K562 (cell line): ENCODE data around the gene SRRM5. TPM values are rescaled to one million over a fixed set of nuclear protein-coding genes. Genes with fewer than 3 reads are reported as not detected.
"Not testable (repeated sequence)": the region's sequence is repeated elsewhere in the genome, so short reads cannot be mapped to it uniquely, and the experiment has no call there.

Source experiments
- ATAC-seq: fragments of 200-7000 bp; cut with Tn5 transposase; 3 replicates; pipeline ENCODE4 v1.9.1; 2020; ENCODE audit warnings: moderate library complexity
- BruUV-seq: library from RNA; stranded (reverse); fragments of 400-500 nt; replicated peaks from 2 replicates; lab custom pipeline; 2021; lab: Mats Ljungman, UMichigan
- CTCF ChIA-PET: fragments of 300-600 bp; formaldehyde crosslinking; extraction: SDS; loops from one replicate; lab custom pipeline; 2021; ENCODE audit warnings: low intra/inter-chr PET ratio; lab: Yijun Ruan, JAX
- POLR2A ChIA-PET: fragments of 300-600, 350-650 bp; sonication (Branson Sonifier 250); formaldehyde crosslinking; extraction: SDS; loops from one replicate; lab custom pipeline; 2021; ENCODE audit warnings: antibody characterized with exemption, inconsistent platforms; lab: Yijun Ruan, JAX
- DNase-seq, 4 experiments: peaks; one replicate each; pipeline versions ENCODE4 v3.0.0 to v3.0.0-alpha.2; 2011 to 2018; ENCODE audit warnings: low spot score in 3 of 4, mixed read lengths in 3 of 4; ENCODE audit errors: extremely low read depth in 1 of 4
- FAIRE-seq: peaks from 2 replicates; lab custom pipeline; 2011; peaks lifted over from hg19 to GRCh38; lab: Jason Lieb, UNC
- H2AFZ ChIP-seq: 2 replicates; pipeline ENCODE4 v1.6.0; 2011; ENCODE audit warnings: low read depth, low read length, control low read depth, inconsistent platforms
- H3K27ac ChIP-seq: fragments of 200-600 bp; 3 replicates; pipeline ENCODE4 v1.8.0; 2011; ENCODE audit warnings: low read depth, mild to moderate bottlenecking, control low read depth, inconsistent platforms, low read length, moderate library complexity, mixed read lengths; ENCODE audit errors: extremely low read depth
- H3K27me3 ChIP-seq, 2 experiments: fragments of 300-600 bp in 1 of 2; 2 replicates in 1 of 2; 3 replicates in 1 of 2; pipeline versions ENCODE4 v1.6.0 to v1.8.0; 2011; ENCODE audit warnings: inconsistent platforms in 2 of 2, low read length in 2 of 2, mild to moderate bottlenecking in 1 of 2, mixed read lengths in 1 of 2, moderate library complexity in 1 of 2; ENCODE audit not compliant: control insufficient read depth in 2 of 2, insufficient read depth in 2 of 2
- H3K36me3 ChIP-seq: fragments of 300-600 bp; 3 replicates; pipeline ENCODE4 v1.8.0; 2011; ENCODE audit warnings: mild to moderate bottlenecking, low read length, inconsistent platforms; ENCODE audit not compliant: control insufficient read depth, insufficient read depth
- H3K4me1 ChIP-seq, 2 experiments: fragments of 200-600 bp in 1 of 2; replicated peaks in 1 of 2; 2 replicates in 1 of 2; 3 replicates in 1 of 2; pipeline versions ENCODE4 v1.5.1 to v1.8.0; 2011; ENCODE audit warnings: inconsistent platforms in 2 of 2, low read length in 2 of 2, mild to moderate bottlenecking in 1 of 2, mixed read lengths in 1 of 2, moderate library complexity in 1 of 2; ENCODE audit not compliant: control insufficient read depth in 2 of 2, insufficient read depth in 2 of 2
- H3K4me2 ChIP-seq: 2 replicates; pipeline ENCODE4 v1.6.1; 2011; ENCODE audit warnings: low read length, control low read depth, inconsistent platforms, mixed read lengths; ENCODE audit not compliant: insufficient read depth
- H3K4me3 ChIP-seq: fragments of 200-600 bp; sonication (generic), shearing (Covaris generic); 2 replicates; pipeline ENCODE4 v1.5.1; 2016; ENCODE audit warnings: control low read depth, inconsistent platforms
- H3K79me2 ChIP-seq: fragments of 200-600 bp; 3 replicates; pipeline ENCODE4 v1.8.0; 2011; ENCODE audit warnings: low read length, inconsistent platforms; ENCODE audit not compliant: control insufficient read depth, insufficient read depth
- H3K9ac ChIP-seq, 2 experiments: 2 replicates each; pipeline versions ENCODE4 v1.6.0 to v1.6.1; 2011; ENCODE audit warnings: low read depth in 2 of 2, low read length in 2 of 2, control low read depth in 1 of 2, inconsistent platforms in 1 of 2, mild to moderate bottlenecking in 1 of 2, mixed read lengths in 1 of 2; ENCODE audit not compliant: insufficient read depth in 1 of 2
- H3K9me1 ChIP-seq: one replicate; pipeline ENCODE4 v1.6.0; 2011; ENCODE audit warnings: inconsistent platforms, mild to moderate bottlenecking, low read length, moderate library complexity; ENCODE audit not compliant: control insufficient read depth, insufficient read depth
- H3K9me3 ChIP-seq: replicated peaks from 2 replicates; pipeline ENCODE4 v1.5.1; 2011; ENCODE audit warnings: low read depth, low read length, inconsistent platforms; ENCODE audit not compliant: control insufficient read depth, insufficient read depth
- H4K20me1 ChIP-seq: replicated peaks from 2 replicates; pipeline ENCODE4 v1.6.1; 2011; ENCODE audit warnings: low read length, inconsistent platforms, mixed read lengths; ENCODE audit not compliant: control insufficient read depth, insufficient read depth
- BDP1 ChIP-seq: IDR thresholded peaks from 3 replicates; pipeline ENCODE4 v1.6.1; 2011; ENCODE audit not compliant: insufficient read length, insufficient read depth
- KLF13 ChIP-seq: fragments of 450-650 bp; IDR thresholded peaks from 2 replicates; pipeline ENCODE4 v1.6.1; 2016; ENCODE audit warnings: missing genetic modification characterization, low read depth, mild to moderate bottlenecking, missing compliant biosample characterization, moderate library complexity, borderline replicate concordance
- MYNN ChIP-seq, 2 experiments: sonication (generic); formaldehyde crosslinking in 1 of 2; IDR thresholded peaks; 2 replicates each; pipeline versions ENCODE4 v1.5.0 to v1.6.1; 2016 to 2020; ENCODE audit warnings: antibody characterized with exemption in 1 of 2, missing genetic modification reagents in 1 of 2
- NCOA1 ChIP-seq: fragments of 450-650 bp; IDR thresholded peaks from 2 replicates; pipeline ENCODE4 v1.6.1; 2016; ENCODE audit warnings: low read depth
- PHB2 ChIP-seq: fragments of 450-650 bp; IDR thresholded peaks from 2 replicates; pipeline ENCODE4 v1.6.1; 2017; ENCODE audit warnings: low read depth
- PHF8 ChIP-seq: fragments of 200-600 bp; sonication (generic); IDR thresholded peaks from 2 replicates; pipeline ENCODE4 v1.6.1; 2012; ENCODE audit warnings: mixed run types, mild to moderate bottlenecking, inconsistent platforms, low read length, moderate library complexity, borderline replicate concordance
- RB1 ChIP-seq: fragments of 450-650 bp; IDR thresholded peaks from 2 replicates; pipeline ENCODE4 v1.6.1; 2017; ENCODE audit warnings: low read depth, mild to moderate bottlenecking
- SMAD3 ChIP-seq: fragments of 450-650 bp; formaldehyde crosslinking; conservative IDR thresholded peaks from 2 replicates; pipeline ENCODE4 v1.4.0; 2020; ENCODE audit warnings: mild to moderate bottlenecking
- TBP ChIP-seq: optimal IDR thresholded peaks from 2 replicates; pipeline ENCODE3; 2011; ENCODE audit warnings: low read depth, low read length, improper control_type of control experiment
- XRCC4 ChIP-seq: IDR thresholded peaks from one replicate; pipeline ENCODE4 v1.6.1; 2011; ENCODE audit not compliant: insufficient read depth, insufficient read length; ENCODE audit errors: extremely low read depth
- XRCC5 ChIP-seq: fragments of 200-400 bp; formaldehyde crosslinking; IDR thresholded peaks from 2 replicates; pipeline ENCODE4 v1.6.1; 2017; ENCODE audit warnings: low read depth, mild to moderate bottlenecking, low read length
- ZFP36 ChIP-seq: fragments of 150-350 bp; IDR thresholded peaks from 2 replicates; pipeline ENCODE4 v1.6.1; 2018; ENCODE audit warnings: low read length, low read depth; ENCODE audit not compliant: partially characterized antibody
- ZFX ChIP-seq: sonication (generic); formaldehyde crosslinking; IDR thresholded peaks from 2 replicates; pipeline ENCODE4 v1.8.0; 2022; ENCODE audit warnings: mild to moderate bottlenecking, missing genetic modification reagents, moderate library complexity
- ZNF121 ChIP-seq: sonication (generic); formaldehyde crosslinking; conservative IDR thresholded peaks from 2 replicates; pipeline ENCODE4 v1.8.0; 2022; ENCODE audit warnings: missing genetic modification reagents
- ZNF445 ChIP-seq: fragments of 250-450 bp; sonication (Bioruptor Pico); IDR thresholded peaks from 2 replicates; pipeline ENCODE4 v1.4.0; 2020; ENCODE audit warnings: low read depth, mild to moderate bottlenecking, moderate library complexity
- WGBS: fragments of 100-300 bp; shearing (Covaris generic); methylation state at CpG from one replicate; pipeline ENCODE4 v1.1.6; 2016; ENCODE audit warnings: low coverage, mixed read lengths; ENCODE audit not compliant: insufficient coverage; ENCODE audit errors: missing lambda C conversion rate; 5-methylcytosine and 5-hydroxymethylcytosine counted together
- in situ Hi-C: fragments of 300-500 bp; cut with MboI; formaldehyde crosslinking; loops from 4 replicates; pipeline ENCODE4 v1.15.0; 2018; ENCODE audit warnings: inconsistent platforms, mixed read lengths
- intact Hi-C: fragments of 100-400 bp; cut with micrococcal nuclease; formaldehyde crosslinking; loops from 2 replicates; pipeline ENCODE4 v1.14.2; 2022
- polyA plus RNA-seq, 8 experiments: library from polyadenylated mRNA; depleted of rRNA in 4 of 8; stranded (reverse) in 5 of 8; unstranded in 3 of 8; fragments of >200 nt; fragmentation: Nextera tagmentation in 2 of 8; fragmentation: Illumina TruSeq in 1 of 8; extraction: Ambion mirVana in 2 of 8; extraction: Trizol in 1 of 8; gene quantifications; 2 replicates each; pipeline versions ENCODE4 v1.2.1 to v1.2.3, GENCODE V29; 2011 to 2014; ENCODE audit warnings: inconsistent platforms in 1 of 8, missing spikeins in 1 of 8
- total RNA-seq, 7 experiments: library from RNA; depleted of rRNA in 6 of 7; stranded (reverse); fragments of >200 nt in 6 of 7; fragmentation: Illumina TruSeq in 2 of 7; extraction: Trizol in 2 of 7; gene quantifications; 2 replicates each; pipeline versions ENCODE4 v1.2.1 to v1.2.3, GENCODE V29; 2011 to 2021; ENCODE audit warnings: low replicate concordance in 1 of 7

SRRM5 gene
- total and polyA plus RNA-seq, 9 of the 15 experiments (the other 6 are each of a cell fraction or from before 2014, with no cell fraction given), result 0.09 to 0.45 (median 0.18) TPM; not detected in 2

- FAIRE-seq, result not testable (repeated sequence)
- CTCF ChIA-PET, result interaction anchor here (2.1 kb wide), 1 partner anchor 55 kb away, joined by 6 read pairs; the partner anchor contains the start of gene IRGQ
- in situ Hi-C loops, result loop anchor here (5.0 kb wide), 2 partner anchors 93 to 203 kb away; no protein-coding TSS in a partner anchor
These were observed 38.4 kb downstream of the SRRM5 start for GRCh38 chr19:43650276-43650675.

GRCh38 chr19:43651758-43652545 lies 40.1 kb downstream of the SRRM5 start:
- DNase-seq, result peak; percentile 66 to 89 (median 76)
- H3K9ac ChIP-seq, result peak overlapping the region; percentile 53 to 87; a peak in 3 of 4 replicates
- in situ Hi-C loops, result loop anchor here (5.0 kb wide), 2 partner anchors 95 to 205 kb away; no protein-coding TSS in a partner anchor
- intact Hi-C loops, result loop anchor here (1.0 to 10.0 kb wide), 3 partner anchors 55 to 207 kb away; partner anchors contain the start of genes IRGQ and ZNF576
- no peaks in the 10 kb centered on the region for H3K79me2 ChIP-seq
- peak overlapping the region; percentile 34 for H3K4me3 ChIP-seq
- TSS peak; percentile 73 for BruUV-seq
- 30% methylated on average over 14 of the region's 14 CpGs for WGBS
- H4K20me1 ChIP-seq, result no peaks in the 10 kb centered on the region
- ChIA-PET POLR2A (interaction anchor here (0.6 to 1.0 kb wide), 5 partner anchors 17 to 936 kb away, joined by 3 to 6 read pairs (median 4); no protein-coding TSS in a partner anchor), CTCF (interaction anchor here (2.1 to 2.3 kb wide), 3 partner anchors 57 to 205 kb away, joined by 5 to 7 read pairs (median 6); partner anchors contain the start of gene IRGQ)
- peak; percentile 96 for FAIRE-seq
- ATAC-seq, result peak; percentile 98
- H3K9me3 ChIP-seq, result no peaks in the 10 kb centered on the region
- H2AFZ ChIP-seq, result peak overlapping the region; percentile 95
- peak overlapping the region; percentile 82 for H3K4me2 ChIP-seq
- H3K9me1 ChIP-seq, result no peaks in the 10 kb centered on the region
- H3K4me1 ChIP-seq, result peaks cover 0 to 3% of the 10 kb centered on the region in 2 experiments; a peak in 1 of 5 replicates
- H3K27me3 ChIP-seq, result no peaks in the 10 kb centered on the region
- H3K27ac ChIP-seq, result peak overlapping the region; percentile 56
- H3K36me3 ChIP-seq, result peaks cover 27% of the 10 kb centered on the region; the same call in 2 of the 3 replicates
- TF ChIP-seq ZFX (CRISPR knock-in tag), result peak; percentile 71
- TF ChIP-seq PHB2, result no peak
- no peak for TF ChIP-seq NCOA1
- TF ChIP-seq XRCC5, result 0 out of 2 replicates have a peak, but pooled peaks have one; percentile 65
- TF ChIP-seq PHF8, result peak; percentile 13; the same call in 1 of the 2 replicates
- TF ChIP-seq XRCC4, result no peak
- no peak for TF ChIP-seq BDP1
- TF ChIP-seq SMAD3 (CRISPR knock-in tag), result no peak
- 0 out of 2 replicates have a peak, but pooled peaks have one; percentile 15 for TF ChIP-seq MYNN (IDR thresholded peaks at IDR 0.05)
- no peak for TF ChIP-seq MYNN (CRISPR knock-in tag; IDR thresholded peaks at IDR 0.05)
- TF ChIP-seq RB1, result peak; percentile 44; the same call in 1 of the 2 replicates
- no peak for TF ChIP-seq ZFP36
- no peak for TF ChIP-seq KLF13 (tag)
- TF ChIP-seq TBP, result peak; percentile 33
- TF ChIP-seq ZNF445 (CRISPR knock-in tag), result no peak

More at GRCh38 chr19:43650276-43650675, 38.4 kb downstream of the SRRM5 start:
- H2AFZ ChIP-seq, BruUV-seq, H3K4me3 ChIP-seq, H3K27ac ChIP-seq, H3K27me3 ChIP-seq, H3K79me2 ChIP-seq, H3K9ac ChIP-seq, H3K4me2 ChIP-seq, H3K9me3 ChIP-seq, POLR2A ChIA-PET, DNase-seq, H3K9me1 ChIP-seq, H4K20me1 ChIP-seq, H3K4me1 ChIP-seq, ATAC-seq: not testable (repeated sequence)
- intact Hi-C loops, result loop anchor here (10.0 kb wide), 1 partner anchor 205 kb away; no protein-coding TSS in a partner anchor
- H3K36me3 ChIP-seq, result peaks cover 18% of the 10 kb centered on the region; the same call in 2 of the 3 replicates
- peak; percentile 51 for TF ChIP-seq ZNF121 (CRISPR knock-in tag)
- 100% methylated on average over 7 of the region's 7 CpGs for WGBS
